ENCODE measurements around the gene INSL3.

INSL3 gene

DNA sequence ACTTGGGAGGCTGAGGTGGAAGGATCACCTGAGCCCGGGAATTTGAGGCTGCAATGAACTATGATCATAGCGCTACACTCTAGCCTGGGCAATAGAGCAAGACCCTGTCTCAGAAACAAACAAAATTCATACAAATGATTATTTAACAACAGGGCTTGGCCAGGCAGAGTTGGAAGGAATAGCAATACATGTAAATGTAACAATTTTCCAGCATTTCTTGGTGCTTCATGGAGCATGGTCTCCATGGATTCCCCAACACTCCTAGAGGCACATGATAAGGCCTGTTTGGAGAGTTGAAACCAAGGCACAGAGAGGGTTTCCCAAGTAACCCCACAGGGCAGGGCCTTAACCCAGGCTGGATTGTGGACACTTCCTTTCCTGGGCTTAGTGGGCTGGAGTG is 10.2 kb downstream of the INSL3 start:
- Histone ChIP-seq H3K36me3 (ENCODE audit: control insufficient read depth in 1 of 2, insufficient read depth in 2 of 2, low read depth in 1 of 2, low read length in 2 of 2) (no peaks in the 10 kb centered on the region), H3K4me1 (ENCODE audit: control insufficient read depth, insufficient read depth, low read depth, low read length) (no peaks in the 10 kb centered on the region), H3K4me2 (ENCODE audit: low read length, poor library complexity, severe bottlenecking) (no peak overlapping the region), H3K4me3 (ENCODE audit: insufficient read depth in 1 of 2, low read depth in 1 of 2, low read length in 2 of 2) (no peak overlapping the region), H3K79me1 (replicated peaks; ENCODE audit: low read length, poor library complexity, severe bottlenecking) (no peaks in the 10 kb centered on the region), H3K14ac (ENCODE audit: low read length in 2 of 2) (no peak overlapping the region), H2BK120ac (ENCODE audit: low read depth, low read length) (no peak overlapping the region), H3K9me3 (ENCODE audit: control insufficient read depth, low read length) (peaks cover 6% of the 10 kb centered on the region), H3K27ac (ENCODE audit: low read length, poor library complexity, severe bottlenecking) (no peak overlapping the region), H2AFZ (ENCODE audit: low read depth, low read length) (no peak overlapping the region), H3K23ac (ENCODE audit: low read length in 2 of 2) (no peak overlapping the region), H3K18ac (ENCODE audit: low read depth in 1 of 2, low read length in 2 of 2) (no peak overlapping the region), H2BK15ac (ENCODE audit: low read depth, poor library complexity, severe bottlenecking) (no peak overlapping the region), H4K8ac (ENCODE audit: low read length) (no peak overlapping the region), H3K4ac (ENCODE audit: low read depth in 1 of 2, low read length in 2 of 2) (no peak overlapping the region), H3K9ac (ENCODE audit: low read length) (no peak overlapping the region), H2BK12ac (ENCODE audit: low read length in 2 of 2) (no peak overlapping the region), H4K91ac (ENCODE audit: low read length) (no peak overlapping the region), H3K27me3 (ENCODE audit: control insufficient read depth in 1 of 2, insufficient read depth in 1 of 2, low read length in 2 of 2) (peaks cover 9 to 48% of the 10 kb centered on the region in 2 experiments), H2BK5ac (ENCODE audit: low read depth, low read length, poor library complexity, severe bottlenecking) (no peak overlapping the region), H2AK5ac (ENCODE audit: low read length, severe bottlenecking) (no peak overlapping the region)
- WGBS: 78% methylated on average over 1 of the region's 2 CpGs
- DNase-seq: no peak

DNA sequence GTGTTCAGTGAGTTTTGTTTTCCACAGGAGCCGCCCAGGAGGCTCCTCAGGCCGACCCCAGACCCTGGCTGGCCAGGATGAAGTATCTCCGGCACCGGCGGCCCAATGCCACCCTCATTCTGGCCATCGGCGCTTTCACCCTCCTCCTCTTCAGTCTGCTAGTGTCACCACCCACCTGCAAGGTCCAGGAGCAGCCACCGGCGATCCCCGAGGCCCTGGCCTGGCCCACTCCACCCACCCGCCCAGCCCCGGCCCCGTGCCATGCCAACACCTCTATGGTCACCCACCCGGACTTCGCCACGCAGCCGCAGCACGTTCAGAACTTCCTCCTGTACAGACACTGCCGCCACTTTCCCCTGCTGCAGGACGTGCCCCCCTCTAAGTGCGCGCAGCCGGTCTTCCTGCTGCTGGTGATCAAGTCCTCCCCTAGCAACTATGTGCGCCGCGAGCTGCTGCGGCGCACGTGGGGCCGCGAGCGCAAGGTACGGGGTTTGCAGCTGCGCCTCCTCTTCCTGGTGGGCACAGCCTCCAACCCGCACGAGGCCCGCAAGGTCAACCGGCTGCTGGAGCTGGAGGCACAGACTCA is 13.5 kb downstream of the INSL3 start:
- no peak overlapping the region for H2BK120ac ChIP-seq (ENCODE audit: low read depth, low read length)
- no peak overlapping the region for H3K4me2 ChIP-seq (ENCODE audit: low read length, poor library complexity, severe bottlenecking)
- peaks cover 6% of the 10 kb centered on the region for H3K9me3 ChIP-seq (ENCODE audit: control insufficient read depth, low read length)
- no peaks in the 10 kb centered on the region for H3K36me3 ChIP-seq (ENCODE audit: control insufficient read depth in 1 of 2, insufficient read depth in 2 of 2, low read depth in 1 of 2, low read length in 2 of 2)
- H3K18ac ChIP-seq (ENCODE audit: low read depth in 1 of 2, low read length in 2 of 2): no peak overlapping the region
- no peak for DNase-seq
- H2AK5ac ChIP-seq (ENCODE audit: low read length, severe bottlenecking): no peak overlapping the region
- no peak overlapping the region for H2BK15ac ChIP-seq (ENCODE audit: low read depth, poor library complexity, severe bottlenecking)
- H3K23ac ChIP-seq (ENCODE audit: low read length in 2 of 2): no peak overlapping the region
- H4K91ac ChIP-seq (ENCODE audit: low read length): no peak overlapping the region
- no peak overlapping the region for H2AFZ ChIP-seq (ENCODE audit: low read depth, low read length)
- H3K79me1 ChIP-seq (replicated peaks; ENCODE audit: low read length, poor library complexity, severe bottlenecking): no peaks in the 10 kb centered on the region
- H2BK5ac ChIP-seq (ENCODE audit: low read depth, low read length, poor library complexity, severe bottlenecking): no peak overlapping the region
- H2BK12ac ChIP-seq (ENCODE audit: low read length in 2 of 2): no peak overlapping the region
- no peak overlapping the region for H3K9ac ChIP-seq (ENCODE audit: low read length)
- H3K4me1 ChIP-seq (ENCODE audit: control insufficient read depth, insufficient read depth, low read depth, low read length): no peaks in the 10 kb centered on the region
- H4K8ac ChIP-seq (ENCODE audit: low read length): no peak overlapping the region
- peaks cover 5 to 53% of the 10 kb centered on the region in 2 experiments for H3K27me3 ChIP-seq (ENCODE audit: control insufficient read depth in 1 of 2, insufficient read depth in 1 of 2, low read length in 2 of 2)
- no peak overlapping the region for H3K27ac ChIP-seq (ENCODE audit: low read length, poor library complexity, severe bottlenecking)
- H3K14ac ChIP-seq (ENCODE audit: low read length in 2 of 2): no peak overlapping the region
- no peak overlapping the region for H3K4ac ChIP-seq (ENCODE audit: low read depth in 1 of 2, low read length in 2 of 2)
- WGBS: 89% methylated on average over 38 of the region's 38 CpGs
- no peak overlapping the region for H3K4me3 ChIP-seq (ENCODE audit: insufficient read depth in 1 of 2, low read depth in 1 of 2, low read length in 2 of 2)

DNA sequence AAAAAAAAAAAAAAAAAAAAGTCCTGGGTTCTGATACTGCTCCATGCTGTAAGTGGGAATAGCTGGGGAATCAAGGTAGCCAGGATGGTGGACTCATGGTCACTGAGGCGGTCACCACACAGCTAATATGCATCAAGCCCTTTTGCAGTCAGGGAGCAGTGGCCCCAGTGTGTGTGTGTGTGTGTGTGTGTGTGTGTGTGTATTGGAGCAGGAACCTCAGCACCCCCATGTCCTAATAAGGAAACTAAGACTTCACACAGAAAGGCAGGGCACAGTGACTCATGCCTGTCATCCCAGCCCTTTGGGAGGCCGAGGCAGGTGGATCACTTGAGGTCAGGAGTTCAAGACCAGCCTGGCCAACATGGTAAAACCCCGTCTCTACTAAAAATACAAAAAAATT is 14.4 kb downstream of the INSL3 start:
- DNase-seq: no peak
- Histone ChIP-seq H3K36me3 (ENCODE audit: control insufficient read depth in 1 of 2, insufficient read depth in 2 of 2, low read depth in 1 of 2, low read length in 2 of 2) (no peaks in the 10 kb centered on the region), H2BK12ac (ENCODE audit: low read length in 2 of 2) (no peak overlapping the region), H3K23ac (ENCODE audit: low read length in 2 of 2) (no peak overlapping the region), H4K91ac (ENCODE audit: low read length) (no peak overlapping the region), H3K9ac (ENCODE audit: low read length) (no peak overlapping the region), H3K4me3 (ENCODE audit: insufficient read depth in 1 of 2, low read depth in 1 of 2, low read length in 2 of 2) (no peak overlapping the region), H3K27me3 (ENCODE audit: control insufficient read depth in 1 of 2, insufficient read depth in 1 of 2, low read length in 2 of 2) (peaks cover 0 to 53% of the 10 kb centered on the region in 2 experiments), H3K18ac (ENCODE audit: low read depth in 1 of 2, low read length in 2 of 2) (no peak overlapping the region), H3K4me2 (ENCODE audit: low read length, poor library complexity, severe bottlenecking) (no peak overlapping the region), H3K14ac (ENCODE audit: low read length in 2 of 2) (no peak overlapping the region), H2BK120ac (ENCODE audit: low read depth, low read length) (no peak overlapping the region), H3K4ac (ENCODE audit: low read depth in 1 of 2, low read length in 2 of 2) (no peak overlapping the region), H3K9me3 (ENCODE audit: control insufficient read depth, low read length) (peaks cover 6% of the 10 kb centered on the region), H2BK5ac (ENCODE audit: low read depth, low read length, poor library complexity, severe bottlenecking) (no peak overlapping the region), H3K79me1 (replicated peaks; ENCODE audit: low read length, poor library complexity, severe bottlenecking) (no peaks in the 10 kb centered on the region), H3K4me1 (ENCODE audit: control insufficient read depth, insufficient read depth, low read depth, low read length) (no peaks in the 10 kb centered on the region), H2BK15ac (ENCODE audit: low read depth, poor library complexity, severe bottlenecking) (no peak overlapping the region), H4K8ac (ENCODE audit: low read length) (no peak overlapping the region), H2AFZ (ENCODE audit: low read depth, low read length) (no peak overlapping the region), H3K27ac (ENCODE audit: low read length, poor library complexity, severe bottlenecking) (no peak overlapping the region), H2AK5ac (ENCODE audit: low read length, severe bottlenecking) (no peak overlapping the region)
- 50% methylated on average over 2 of the region's 3 CpGs for WGBS

DNA sequence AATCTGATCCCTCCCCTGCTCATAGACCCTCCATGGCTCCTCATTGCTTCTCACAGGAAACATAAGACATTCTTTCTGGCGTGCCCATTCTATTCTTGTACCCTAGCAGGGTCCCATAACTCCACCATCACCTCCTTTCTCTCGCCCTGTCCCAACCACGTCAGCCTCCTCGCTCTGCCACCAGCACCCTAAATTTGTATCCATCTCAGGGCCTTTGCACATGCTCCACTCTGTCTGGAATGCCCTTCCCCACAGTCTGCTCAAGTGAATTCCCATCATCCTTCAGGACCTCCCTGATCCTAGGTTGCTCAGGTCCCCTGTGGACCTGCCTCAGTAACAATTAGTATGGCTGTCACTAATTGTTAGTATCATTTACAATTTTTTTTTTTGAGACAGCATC is 15.9 kb downstream of the INSL3 start:
- H2BK12ac ChIP-seq (ENCODE audit: low read length in 2 of 2): no peak overlapping the region
- 84% methylated on average over 4 of the region's 4 CpGs for WGBS
- no peak overlapping the region for H3K18ac ChIP-seq (ENCODE audit: low read depth in 1 of 2, low read length in 2 of 2)

More for the DNA sequence above, 15.9 kb downstream of the INSL3 start:
- Histone ChIP-seq H3K27ac (ENCODE audit: low read length, poor library complexity, severe bottlenecking) (no peak overlapping the region), H3K9ac (ENCODE audit: low read length) (no peak overlapping the region), H2AK5ac (ENCODE audit: low read length, severe bottlenecking) (no peak overlapping the region), H3K14ac (ENCODE audit: low read length in 2 of 2) (no peak overlapping the region), H3K4ac (ENCODE audit: low read depth in 1 of 2, low read length in 2 of 2) (no peak overlapping the region), H4K91ac (ENCODE audit: low read length) (no peak overlapping the region), H2BK120ac (ENCODE audit: low read depth, low read length) (no peak overlapping the region), H3K4me3 (ENCODE audit: insufficient read depth in 1 of 2, low read depth in 1 of 2, low read length in 2 of 2) (no peak overlapping the region), H3K36me3 (ENCODE audit: control insufficient read depth in 1 of 2, insufficient read depth in 2 of 2, low read depth in 1 of 2, low read length in 2 of 2) (no peaks in the 10 kb centered on the region), H3K79me1 (replicated peaks; ENCODE audit: low read length, poor library complexity, severe bottlenecking) (no peaks in the 10 kb centered on the region), H3K4me2 (ENCODE audit: low read length, poor library complexity, severe bottlenecking) (no peak overlapping the region), H3K23ac (ENCODE audit: low read length in 2 of 2) (no peak overlapping the region), H4K8ac (ENCODE audit: low read length) (no peak overlapping the region), H2AFZ (ENCODE audit: low read depth, low read length) (no peak overlapping the region), H3K27me3 (ENCODE audit: control insufficient read depth in 1 of 2, insufficient read depth in 1 of 2, low read length in 2 of 2) (peaks cover 0 to 48% of the 10 kb centered on the region in 2 experiments), H2BK5ac (ENCODE audit: low read depth, low read length, poor library complexity, severe bottlenecking) (no peak overlapping the region), H2BK15ac (ENCODE audit: low read depth, poor library complexity, severe bottlenecking) (no peak overlapping the region), H3K4me1 (ENCODE audit: control insufficient read depth, insufficient read depth, low read depth, low read length) (no peaks in the 10 kb centered on the region), H3K9me3 (ENCODE audit: control insufficient read depth, low read length) (no peaks in the 10 kb centered on the region)
- no peak for DNase-seq
